ENCODE measurements around the gene BMP8A. TPM values are rescaled to one million over a fixed set of nuclear protein-coding genes. Genes with fewer than 3 reads are reported as not detected.
"Not testable (repeated sequence)": the region's sequence is repeated elsewhere in the genome, so short reads cannot be mapped to it uniquely, and the experiment has no call there.

The BMP8A gene
- total RNA-seq, 1 donor from 2014 or later, result 0.29 TPM

GRCh38 chr1:39501666-39502065 is 10.2 kb downstream of the BMP8A start:
- ATAC-seq (no peak), DNase-seq (no peak)
- H3K27ac ChIP-seq, result no peak overlapping the region
- no peaks in the 10 kb centered on the region for H3K36me3 ChIP-seq
- H3K4me3 ChIP-seq, result no peak overlapping the region
- TF ChIP-seq CTCF (IDR thresholded peaks at IDR 0.05), result no peak
- no peaks in the 10 kb centered on the region for H3K4me1 ChIP-seq
- H3K9me3 ChIP-seq, result no peaks in the 10 kb centered on the region
- intact Hi-C loops (cut with DNase I), result no loop called here
- no peaks in the 10 kb centered on the region for H3K27me3 ChIP-seq

- H3K4me3 ChIP-seq; intact Hi-C loops (cut with DNase I); H3K27ac ChIP-seq; H3K36me3 ChIP-seq; H3K27me3 ChIP-seq; ATAC-seq; H3K4me1 ChIP-seq; H3K9me3 ChIP-seq; DNase-seq: not testable (repeated sequence)
These were observed 13.0 kb downstream of the BMP8A start for GRCh38 chr1:39504436-39504835.

- Histone ChIP-seq H3K4me1 (no peaks in the 10 kb centered on the region), H3K4me3 (no peak overlapping the region), H3K9me3 (no peaks in the 10 kb centered on the region), H3K27ac (no peak overlapping the region), H3K27me3 (no peaks in the 10 kb centered on the region), H3K36me3 (no peaks in the 10 kb centered on the region)
- no peak for TF ChIP-seq CTCF (IDR thresholded peaks at IDR 0.05)
- intact Hi-C loops (cut with DNase I), result no loop called here
- DNase-seq (no peak), ATAC-seq (no peak)
These were observed 13.9 kb downstream of the BMP8A start for GRCh38 chr1:39505289-39505688.

DNA sequence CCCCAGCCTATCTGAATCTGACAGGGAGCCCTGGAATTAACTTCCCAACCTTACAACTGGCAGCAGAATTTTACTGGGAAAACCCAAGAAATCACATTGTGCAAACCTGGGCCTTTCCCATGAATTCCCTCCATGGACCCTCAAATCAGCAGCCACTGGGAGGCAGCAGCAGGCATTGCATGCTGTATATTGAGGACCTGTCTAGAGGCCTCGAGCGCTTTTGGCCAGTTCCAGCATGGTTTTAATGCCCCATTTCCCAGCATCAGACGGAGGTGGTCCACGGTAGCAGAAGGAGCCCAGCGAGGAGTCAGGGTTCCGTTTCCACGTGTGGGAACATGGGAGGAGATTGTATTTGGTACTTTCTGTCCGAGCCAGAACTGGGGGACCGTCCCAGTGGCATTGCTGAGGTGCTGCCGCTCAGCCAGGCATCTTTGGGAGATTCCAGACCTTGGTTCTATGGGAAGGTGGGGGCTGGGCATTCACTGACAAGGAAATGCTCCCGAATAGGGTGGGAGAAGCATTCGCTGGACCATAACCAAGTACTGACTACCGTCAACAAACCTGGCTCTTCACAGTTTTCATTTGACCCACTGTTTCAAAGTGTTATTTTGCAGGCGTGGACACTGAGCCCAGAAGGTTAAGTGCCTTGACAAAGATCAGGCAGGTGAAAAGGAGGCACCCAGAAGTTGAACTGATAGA is 15.9 kb downstream of the BMP8A start:
- H3K4me3 ChIP-seq, result no peak overlapping the region
- no peak overlapping the region for H3K27ac ChIP-seq
- TF ChIP-seq CTCF (IDR thresholded peaks at IDR 0.05), result no peak
- no peaks in the 10 kb centered on the region for H3K27me3 ChIP-seq
- DNase-seq (no peak), ATAC-seq (no peak)
- intact Hi-C loops (cut with DNase I), result no loop called here
- H3K9me3 ChIP-seq, result no peaks in the 10 kb centered on the region
- H3K36me3 ChIP-seq, result no peaks in the 10 kb centered on the region
- no peaks in the 10 kb centered on the region for H3K4me1 ChIP-seq

GRCh38 chr1:39508266-39508665 is 16.8 kb downstream of the BMP8A start:
- Histone ChIP-seq H3K36me3 (no peaks in the 10 kb centered on the region), H3K9me3 (no peaks in the 10 kb centered on the region), H3K4me3 (no peak overlapping the region), H3K27ac (no peak overlapping the region), H3K4me1 (no peaks in the 10 kb centered on the region), H3K27me3 (no peaks in the 10 kb centered on the region)
- intact Hi-C loops (cut with DNase I), result no loop called here
- ATAC-seq, result no peak
- no peak for DNase-seq
- no peak for TF ChIP-seq CTCF (IDR thresholded peaks at IDR 0.05)

- Histone ChIP-seq H3K27me3 (no peaks in the 10 kb centered on the region), H3K4me1 (no peaks in the 10 kb centered on the region), H3K9me3 (no peaks in the 10 kb centered on the region), H3K4me3 (no peak overlapping the region), H3K36me3 (no peaks in the 10 kb centered on the region), H3K27ac (no peak overlapping the region)
- no peak for TF ChIP-seq CTCF (IDR thresholded peaks at IDR 0.05)
- no peak for DNase-seq
- ATAC-seq, result peak; percentile 24
- intact Hi-C loops (cut with DNase I), result no loop called here
These were observed 17.4 kb downstream of the BMP8A start for GRCh38 chr1:39508857-39509305.
